Type B pancreatic cell (in vitro differentiated cells): ENCODE data around the gene KLK8. TPM values are rescaled to one million over a fixed set of nuclear protein-coding genes. Genes with fewer than 3 reads are reported as not detected.

Experiments
- DNase-seq: peaks from one replicate; pipeline ENCODE4 v3.0.0; 2021; ENCODE audit warnings: mixed read lengths; ENCODE audit not compliant: unreplicated experiment; ENCODE audit errors: extremely low spot score
- H3K27ac Mint-ChIP-seq: 2 replicates; pipeline ENCODE4 v1.8.0; 2021; ENCODE audit warnings: mild to moderate bottlenecking, mixed read lengths
- H3K27me3 Mint-ChIP-seq: 2 replicates; pipeline ENCODE4 v1.8.0; 2021; ENCODE audit warnings: mixed read lengths
- H3K36me3 Mint-ChIP-seq: 2 replicates; pipeline ENCODE4 v1.8.0; 2021; ENCODE audit warnings: mixed read lengths
- H3K4me1 Mint-ChIP-seq: one replicate; pipeline ENCODE4 v1.8.0; 2021; ENCODE audit warnings: mixed read lengths; ENCODE audit not compliant: unreplicated experiment
- H3K4me3 Mint-ChIP-seq: 2 replicates; pipeline ENCODE4 v1.8.0; 2021; ENCODE audit warnings: mild to moderate bottlenecking, mixed read lengths
- H3K9me3 Mint-ChIP-seq: 2 replicates; pipeline ENCODE4 v1.8.0; 2021; ENCODE audit warnings: mixed read lengths
- CTCF ChIP-seq: fragments of 200-600 bp; sonication (generic); conservative IDR thresholded peaks from 2 replicates; pipeline ENCODE4 v1.5.0; 2021; ENCODE audit warnings: antibody characterized with exemption, mild to moderate bottlenecking
- total RNA-seq: library from RNA; stranded (reverse); gene quantifications from 2 replicates; pipeline ENCODE4 v1.2.1, GENCODE V29; 2021; ENCODE audit warnings: low replicate concordance

Gene KLK8
- total RNA-seq, 1 donor from 2014 or later = 2.6 TPM

GRCh38 chr19:50983625-50984292 lies 17.6 kb downstream of the KLK8 start, which contains the start of gene KLK7:
KLK7 (minus strand) TSS chr19:50983917; CDS start chr19:50982399, 1,518 bp downstream.
- H3K27me3 Mint-ChIP-seq = peaks cover 44% of the 10 kb centered on the region
- TF ChIP-seq CTCF = no peak
- DNase-seq = no peak

GRCh38 chr19:50982186-50982585 lies 19.2 kb downstream of the KLK8 start:
- Mint-ChIP-seq H3K27me3 (peaks cover 35% of the 10 kb centered on the region), H3K9me3 (no peaks in the 10 kb centered on the region), H3K36me3 (no peaks in the 10 kb centered on the region), H3K4me3 (no peak overlapping the region), H3K4me1 (no peaks in the 10 kb centered on the region), H3K27ac (no peak overlapping the region)
- TF ChIP-seq CTCF = no peak
- no peak for DNase-seq

More at GRCh38 chr19:50983625-50984292, 17.6 kb downstream of the KLK8 start, which contains the start of gene KLK7:
- H3K4me1 Mint-ChIP-seq = no peaks in the 10 kb centered on the region
- no peak within 1 kb of the TSS for H3K27ac Mint-ChIP-seq
- no peaks in the 10 kb centered on the region for H3K9me3 Mint-ChIP-seq
- no peak within 1 kb of the TSS for H3K4me3 Mint-ChIP-seq
- H3K36me3 Mint-ChIP-seq = no peaks in the 10 kb centered on the region

GRCh38 chr19:50981587-50982146 lies 19.7 kb downstream of the KLK8 start:
- Mint-ChIP-seq H3K4me1 (no peaks in the 10 kb centered on the region), H3K27ac (no peak overlapping the region), H3K9me3 (no peaks in the 10 kb centered on the region)

GRCh38 chr19:50980208-50980607 lies 21.2 kb downstream of the KLK8 start:
- no peak for TF ChIP-seq CTCF
- DNase-seq = no peak
- H3K36me3 Mint-ChIP-seq = no peaks in the 10 kb centered on the region
- H3K4me1 Mint-ChIP-seq = peaks cover 6% of the 10 kb centered on the region
- H3K4me3 Mint-ChIP-seq = no peak overlapping the region
- H3K27me3 Mint-ChIP-seq = peaks cover 35% of the 10 kb centered on the region
- H3K27ac Mint-ChIP-seq = no peak overlapping the region
- H3K9me3 Mint-ChIP-seq = no peaks in the 10 kb centered on the region

More at GRCh38 chr19:50981587-50982146, 19.7 kb downstream of the KLK8 start:
- Mint-ChIP-seq H3K4me3 (no peak overlapping the region), H3K36me3 (no peaks in the 10 kb centered on the region), H3K27me3 (peaks cover 36% of the 10 kb centered on the region)
- DNase-seq = no peak
- no peak for TF ChIP-seq CTCF

- no peak for DNase-seq
Measured at GRCh38 chr19:50979758-50980157, 21.6 kb downstream of the KLK8 start.

More at GRCh38 chr19:50979758-50980157, 21.6 kb downstream of the KLK8 start:
- peaks cover 6% of the 10 kb centered on the region for H3K4me1 Mint-ChIP-seq
- no peaks in the 10 kb centered on the region for H3K36me3 Mint-ChIP-seq
- no peak for TF ChIP-seq CTCF
- H3K27me3 Mint-ChIP-seq = peaks cover 31% of the 10 kb centered on the region
- H3K27ac Mint-ChIP-seq = no peak overlapping the region
- no peak overlapping the region for H3K4me3 Mint-ChIP-seq
- H3K9me3 Mint-ChIP-seq = no peaks in the 10 kb centered on the region
